HG02678 (cell line): ENCODE measurements around the gene IRF6.

Experiments used
- ATAC-seq: cut with Tn5 transposase; IDR thresholded peaks from one replicate; pipeline ENCODE4 v1.9.1; 2021; ENCODE audit warnings: mild to moderate bottlenecking, moderate library complexity; ENCODE audit not compliant: unreplicated experiment

Gene IRF6

GRCh38 chr1:209790286-209791193 lies 15.4 kb downstream of the IRF6 start:
- ATAC-seq, result no peak

- ATAC-seq, result no peak
These were observed 16.7 kb downstream of the IRF6 start for GRCh38 chr1:209789245-209789644.

- no peak for ATAC-seq
These were observed 18.4 kb downstream of the IRF6 start for GRCh38 chr1:209787551-209787950.

GRCh38 chr1:209786146-209786545 lies 19.8 kb downstream of the IRF6 start:
- ATAC-seq, result no peak

GRCh38 chr1:209785592-209785991 lies 20.4 kb downstream of the IRF6 start:
- ATAC-seq, result no peak

- peak; percentile 99 for ATAC-seq
These were observed 21.4 kb downstream of the IRF6 start, which contains the start of gene C1orf74 for GRCh38 chr1:209784265-209785169. Gene C1orf74, minus strand, starts transcription at chr1:209784559. Its CDS starts 925 bp downstream, at chr1:209783634.

GRCh38 chr1:209783386-209783785 lies 22.6 kb downstream of the IRF6 start:
- ATAC-seq, result no peak

- no peak for ATAC-seq
These were observed 25.7 kb downstream of the IRF6 start for GRCh38 chr1:209780268-209780667.

GRCh38 chr1:209778102-209778501 lies 27.8 kb downstream of the IRF6 start:
- no peak for ATAC-seq

- no peak for ATAC-seq
These were observed 28.4 kb downstream of the IRF6 start for GRCh38 chr1:209777587-209777986.

- no peak for ATAC-seq
These were observed 30.3 kb downstream of the IRF6 start for GRCh38 chr1:209775678-209776077.

- ATAC-seq, result no peak
These were observed 31.4 kb downstream of the IRF6 start for GRCh38 chr1:209774592-209774991.

- no peak for ATAC-seq
These were observed 33.8 kb downstream of the IRF6 start for GRCh38 chr1:209772126-209772525.

GRCh38 chr1:209770636-209771415 lies 35.1 kb downstream of the IRF6 start:
- ATAC-seq, result no peak

- no peak for ATAC-seq
These were observed 36.0 kb downstream of the IRF6 start for GRCh38 chr1:209769971-209770370.

GRCh38 chr1:209769171-209769904 lies 36.6 kb downstream of the IRF6 start:
- peak; percentile 69 for ATAC-seq

GRCh38 chr1:209768354-209768774 lies 37.6 kb downstream of the IRF6 start:
- peak; percentile 85 for ATAC-seq

- ATAC-seq, result no peak
These were observed 38.2 kb downstream of the IRF6 start for GRCh38 chr1:209767706-209768105.

- ATAC-seq, result no peak
These were observed 38.8 kb downstream of the IRF6 start for GRCh38 chr1:209767096-209767495.

GRCh38 chr1:209766051-209766450 lies 39.9 kb downstream of the IRF6 start:
- no peak for ATAC-seq
